Prostate gland (tissue), 2 donors: ENCODE results near the gene COL24A1. TPM values are rescaled to one million over a fixed set of nuclear protein-coding genes. Genes with fewer than 3 reads are reported as not detected.
"Not testable (repeated sequence)": the region's sequence is repeated elsewhere in the genome, so short reads cannot be mapped to it uniquely, and the experiment has no call there.

ENCODE experiments used
- DNase-seq: peaks from one replicate; pipeline ENCODE4 v3.0.0-alpha.2; 2019; ENCODE audit warnings: low spot score
- H3K27ac ChIP-seq, 2 donors: fragments of 200-600 bp; sonication (generic); 2 replicates each; pipeline ENCODE4 v1.5.1; 2017 to 2019
- H3K27me3 ChIP-seq: fragments of 200-600 bp; sonication (generic); replicated peaks from 2 replicates; pipeline ENCODE4 v1.5.1; 2019; ENCODE audit not compliant: insufficient read depth
- H3K36me3 ChIP-seq, 2 donors: fragments of 200-600 bp; sonication (generic); 1 replicate in 1 of 2; 2 replicates in 1 of 2; pipeline versions ENCODE4 v1.5.1 to v1.8.1; 2017 to 2019
- H3K4me1 ChIP-seq: fragments of 200-600 bp; sonication (generic); replicated peaks from 2 replicates; pipeline ENCODE4 v1.5.1; 2019
- H3K4me3 ChIP-seq, 2 donors: fragments of 200-600 bp; sonication (generic); 2 replicates each; pipeline ENCODE4 v1.5.1; 2017 to 2019
- H3K9me3 ChIP-seq: fragments of 200-600 bp; sonication (generic); 2 replicates; pipeline ENCODE4 v1.5.1; 2017
- POLR2A ChIP-seq: fragments of 450-650 bp; IDR thresholded peaks from one replicate; pipeline ENCODE4 v1.6.1; 2016; ENCODE audit warnings: antibody characterized with exemption, mild to moderate bottlenecking
- POLR2AphosphoS5 ChIP-seq: sonication (generic); formaldehyde crosslinking; IDR thresholded peaks from one replicate; pipeline ENCODE4 v1.6.1; 2017; ENCODE audit warnings: antibody characterized with exemption
- WGBS: methylation state at CpG from one replicate; pipeline ENCODE4 v1.1.5; 2018; 5-methylcytosine and 5-hydroxymethylcytosine counted together
- intact Hi-C: fragments of 100-400 bp; cut with DNase I; formaldehyde crosslinking; loops from one replicate; pipeline ENCODE4 v1.14.2; 2022
- total RNA-seq, 2 donors: library from RNA; depleted of rRNA; stranded (reverse); fragments of >200 nt; gene quantifications; one replicate each; pipeline ENCODE4 v1.1.0, GENCODE V29; 2016
- TF ChIP-seq, protein P1 (sequence below), 4 experiments: fragments of 200-600 bp in 2 of 4; fragments of 450-650 bp in 2 of 4; sonication (generic) in 2 of 4; IDR thresholded peaks; 1 replicate in 3 of 4; 2 replicates in 1 of 4; pipeline ENCODE4 v1.5.1; 2016 to 2019; ENCODE audit warnings: antibody characterized with exemption in 4 of 4, mild to moderate bottlenecking in 2 of 4, moderate library complexity in 2 of 4

The COL24A1 gene
- total RNA-seq, 2 donors from 2014 or later, result 0.28 to 0.32 TPM

DNA sequence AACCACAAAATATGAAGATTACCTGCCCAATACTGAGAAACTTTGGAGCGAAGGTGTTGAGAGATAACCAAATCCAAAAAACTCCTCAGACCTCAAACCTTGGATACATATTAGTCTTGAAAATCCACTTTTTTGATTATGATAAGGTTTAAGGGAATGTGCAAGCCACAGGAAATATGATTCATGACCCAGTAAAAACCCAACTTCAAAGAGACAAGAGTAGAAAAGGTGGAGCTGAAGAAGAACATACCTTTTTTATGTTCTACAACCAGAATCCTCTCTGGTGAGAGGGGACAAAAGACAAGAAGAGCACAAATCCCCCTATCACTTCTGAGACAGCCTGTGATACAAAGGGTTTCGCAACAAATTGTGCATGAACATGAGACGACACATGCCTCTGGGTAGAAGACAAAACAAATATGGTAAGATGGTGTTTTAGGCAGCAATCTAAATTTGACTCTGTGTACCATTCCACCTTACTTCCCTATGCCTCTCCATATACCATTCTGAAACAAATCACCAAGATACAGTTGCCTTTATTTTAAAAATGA, 37.3 kb downstream of the COL24A1 start:
- Histone ChIP-seq H3K4me1 (no peaks in the 10 kb centered on the region), H3K9me3 (no peaks in the 10 kb centered on the region), H3K36me3 (no peaks in the 10 kb centered on the region), H3K27ac (no peak overlapping the region), H3K27me3 (no peaks in the 10 kb centered on the region), H3K4me3 (no peak overlapping the region)
- TF ChIP-seq POLR2AphosphoS5, result no peak
- TF ChIP-seq, protein P1, sequence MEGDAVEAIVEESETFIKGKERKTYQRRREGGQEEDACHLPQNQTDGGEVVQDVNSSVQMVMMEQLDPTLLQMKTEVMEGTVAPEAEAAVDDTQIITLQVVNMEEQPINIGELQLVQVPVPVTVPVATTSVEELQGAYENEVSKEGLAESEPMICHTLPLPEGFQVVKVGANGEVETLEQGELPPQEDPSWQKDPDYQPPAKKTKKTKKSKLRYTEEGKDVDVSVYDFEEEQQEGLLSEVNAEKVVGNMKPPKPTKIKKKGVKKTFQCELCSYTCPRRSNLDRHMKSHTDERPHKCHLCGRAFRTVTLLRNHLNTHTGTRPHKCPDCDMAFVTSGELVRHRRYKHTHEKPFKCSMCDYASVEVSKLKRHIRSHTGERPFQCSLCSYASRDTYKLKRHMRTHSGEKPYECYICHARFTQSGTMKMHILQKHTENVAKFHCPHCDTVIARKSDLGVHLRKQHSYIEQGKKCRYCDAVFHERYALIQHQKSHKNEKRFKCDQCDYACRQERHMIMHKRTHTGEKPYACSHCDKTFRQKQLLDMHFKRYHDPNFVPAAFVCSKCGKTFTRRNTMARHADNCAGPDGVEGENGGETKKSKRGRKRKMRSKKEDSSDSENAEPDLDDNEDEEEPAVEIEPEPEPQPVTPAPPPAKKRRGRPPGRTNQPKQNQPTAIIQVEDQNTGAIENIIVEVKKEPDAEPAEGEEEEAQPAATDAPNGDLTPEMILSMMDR (IDR thresholded peaks at IDR 0.05), result no peak
- no peak for TF ChIP-seq POLR2A
- intact Hi-C loops, result no loop called here
- 81% methylated on average over 3 of the region's 3 CpGs for WGBS
- DNase-seq, result no peak

DNA sequence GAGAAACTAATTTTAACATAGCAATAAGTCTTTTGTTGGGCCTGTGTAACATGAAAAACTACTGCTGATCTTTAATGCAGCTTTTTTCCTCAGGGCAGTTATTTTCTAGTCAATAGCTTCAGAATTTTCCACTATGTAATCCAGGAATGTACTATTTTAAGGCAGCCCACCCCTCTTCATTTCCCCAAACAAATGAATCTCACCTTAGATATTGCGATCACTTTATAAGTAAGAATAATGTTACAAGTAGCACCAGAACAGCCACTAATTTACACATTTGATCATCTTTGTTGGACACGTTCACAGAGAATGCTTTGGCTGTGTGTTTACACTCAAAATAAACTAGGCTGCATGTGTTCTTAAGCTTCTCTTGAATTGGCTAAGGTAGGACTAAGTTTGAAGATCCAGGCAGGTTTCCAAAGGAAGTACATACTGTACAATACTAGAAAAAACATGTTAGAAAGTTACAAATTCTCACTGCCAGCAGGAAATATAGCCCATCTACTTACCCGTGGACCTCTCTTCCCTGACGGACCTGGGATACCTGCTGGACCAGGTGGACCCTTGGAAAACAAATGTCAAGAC, 41.7 kb downstream of the COL24A1 start:
- Histone ChIP-seq H3K4me1 (no peaks in the 10 kb centered on the region), H3K9me3 (no peaks in the 10 kb centered on the region), H3K4me3 (no peak overlapping the region), H3K36me3 (no peaks in the 10 kb centered on the region), H3K27ac (no peak overlapping the region), H3K27me3 (no peaks in the 10 kb centered on the region)
- intact Hi-C loops, result no loop called here
- no peak for DNase-seq
- TF ChIP-seq, protein P1 (IDR thresholded peaks at IDR 0.05), result no peak
- no peak for TF ChIP-seq POLR2AphosphoS5
- TF ChIP-seq POLR2A, result no peak
- 21% methylated on average over 4 of the region's 4 CpGs for WGBS

DNA sequence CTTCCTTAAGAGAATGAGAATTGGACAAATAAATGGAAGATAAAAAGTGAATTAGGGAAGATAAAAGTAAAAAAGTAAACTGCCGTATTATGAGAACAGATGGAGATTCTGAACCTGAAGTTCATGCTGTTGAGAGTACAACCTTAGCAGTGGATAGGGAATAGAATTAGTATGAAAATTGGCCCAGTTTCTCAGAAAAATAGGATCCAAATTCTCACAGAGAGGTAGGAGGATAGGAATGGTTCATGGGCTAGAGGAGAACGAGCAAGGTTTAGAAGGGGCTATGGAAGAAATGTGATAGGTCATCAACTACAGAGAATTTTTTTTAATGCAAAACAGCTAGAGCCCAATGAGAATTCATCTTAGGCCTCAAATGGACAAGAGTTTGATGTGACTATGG, 42.3 kb downstream of the COL24A1 start:
- Histone ChIP-seq H3K27me3 (no peaks in the 10 kb centered on the region), H3K9me3 (no peaks in the 10 kb centered on the region), H3K4me1 (no peaks in the 10 kb centered on the region), H3K36me3 (no peaks in the 10 kb centered on the region), H3K27ac (no peak overlapping the region), H3K4me3 (no peak overlapping the region)
- TF ChIP-seq POLR2A (no peak), POLR2AphosphoS5 (no peak)
- TF ChIP-seq, protein P1 (IDR thresholded peaks at IDR 0.05), result no peak
- intact Hi-C loops, result no loop called here
- no peak for DNase-seq
- WGBS, result 85% methylated on average over 2 of the region's 2 CpGs

DNA sequence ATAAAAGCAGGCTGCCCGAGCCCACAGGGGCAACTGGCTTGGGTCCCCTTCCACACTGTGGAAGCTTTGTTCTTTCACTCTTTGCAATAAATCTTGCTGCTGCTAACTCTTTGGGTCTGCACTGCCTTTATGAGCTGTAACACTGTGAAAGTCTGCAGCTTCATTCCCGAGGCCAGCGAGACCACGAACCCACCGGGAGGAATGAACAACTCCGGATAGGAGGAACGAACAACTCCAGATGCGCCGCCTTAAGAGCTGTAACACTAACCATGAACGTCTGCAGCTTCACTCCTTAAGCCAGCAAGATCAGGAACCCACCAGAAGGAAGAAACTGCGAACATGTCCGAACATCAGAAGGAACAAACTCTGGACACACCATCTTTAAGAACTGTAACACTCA, 45.0 kb downstream of the COL24A1 start:
- H3K27me3 ChIP-seq, intact Hi-C loops, DNase-seq, H3K36me3 ChIP-seq, H3K4me3 ChIP-seq, H3K4me1 ChIP-seq, H3K9me3 ChIP-seq, H3K27ac ChIP-seq: not testable (repeated sequence)
- 77% methylated on average over 12 of the region's 12 CpGs for WGBS

DNA sequence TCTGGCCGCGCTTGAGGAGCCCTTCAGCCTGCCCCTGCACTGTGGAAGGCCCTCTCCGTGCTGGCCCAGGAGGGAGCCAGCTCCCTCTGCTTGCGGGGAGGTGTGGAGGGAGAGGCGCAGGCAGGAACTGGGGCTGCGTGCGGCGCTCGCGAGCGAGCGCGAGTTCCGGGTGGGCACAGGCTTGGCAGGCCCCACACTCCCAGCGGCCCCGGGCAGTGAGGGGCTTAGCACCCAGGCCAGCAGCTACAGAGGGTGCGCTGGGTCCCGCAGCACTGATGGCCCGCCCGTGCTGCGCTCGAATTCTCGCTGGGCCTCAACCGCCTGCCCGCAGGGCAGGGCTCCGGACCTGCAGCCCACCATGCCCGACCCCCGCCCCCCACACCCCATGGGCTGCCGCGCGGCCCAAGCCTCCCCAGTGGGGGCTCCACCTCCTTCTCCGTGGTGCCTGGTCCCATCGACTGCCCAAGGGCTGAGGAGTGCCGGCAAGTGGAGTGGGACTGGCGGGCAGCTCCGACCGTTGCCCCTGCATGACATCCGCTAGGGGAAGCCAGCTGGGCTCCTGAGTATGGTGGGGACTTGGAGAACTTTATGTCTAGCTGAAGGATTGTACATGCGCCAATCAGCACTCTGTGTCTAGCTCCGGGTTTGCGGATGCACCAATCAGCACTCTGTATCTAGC, 46.0 kb downstream of the COL24A1 start:
- Histone ChIP-seq H3K4me1 (peaks cover under 1% of the 10 kb centered on the region), H3K27ac (no peak overlapping the region), H3K9me3 (no peaks in the 10 kb centered on the region), H3K27me3 (no peaks in the 10 kb centered on the region), H3K4me3 (no peak overlapping the region), H3K36me3 (no peaks in the 10 kb centered on the region)
- 98% methylated on average over 35 of the region's 41 CpGs for WGBS
- TF ChIP-seq POLR2A, result no peak
- TF ChIP-seq POLR2AphosphoS5, result no peak
- TF ChIP-seq, protein P1 (IDR thresholded peaks at IDR 0.05), result no peak
- DNase-seq, result no peak
- intact Hi-C loops, result no loop called here
